PC-3 (cell line): ENCODE results near the gene MAGIX.

Source experiments
- EZH2 ChIP-seq: fragments of 300-600 bp; sonication (generic); IDR thresholded peaks from one replicate; pipeline ENCODE4 v1.6.1; 2017; ENCODE audit warnings: antibody characterized with exemption, mild to moderate bottlenecking, low read length; ENCODE audit not compliant: unreplicated experiment
- EZH2phosphoT487 ChIP-seq: fragments of 300-600 bp; sonication (generic); IDR thresholded peaks from 2 replicates; pipeline ENCODE4 v1.6.1; 2018; ENCODE audit warnings: mild to moderate bottlenecking, antibody characterized with exemption, low read length, borderline replicate concordance
- TF ChIP-seq, protein P1 (sequence below): fragments of 300-600 bp; sonication (generic); conservative IDR thresholded peaks from 2 replicates; pipeline ENCODE4 v1.5.1; 2017; ENCODE audit warnings: antibody characterized with exemption, low read depth, mild to moderate bottlenecking, low read length

- TF ChIP-seq, protein P1, sequence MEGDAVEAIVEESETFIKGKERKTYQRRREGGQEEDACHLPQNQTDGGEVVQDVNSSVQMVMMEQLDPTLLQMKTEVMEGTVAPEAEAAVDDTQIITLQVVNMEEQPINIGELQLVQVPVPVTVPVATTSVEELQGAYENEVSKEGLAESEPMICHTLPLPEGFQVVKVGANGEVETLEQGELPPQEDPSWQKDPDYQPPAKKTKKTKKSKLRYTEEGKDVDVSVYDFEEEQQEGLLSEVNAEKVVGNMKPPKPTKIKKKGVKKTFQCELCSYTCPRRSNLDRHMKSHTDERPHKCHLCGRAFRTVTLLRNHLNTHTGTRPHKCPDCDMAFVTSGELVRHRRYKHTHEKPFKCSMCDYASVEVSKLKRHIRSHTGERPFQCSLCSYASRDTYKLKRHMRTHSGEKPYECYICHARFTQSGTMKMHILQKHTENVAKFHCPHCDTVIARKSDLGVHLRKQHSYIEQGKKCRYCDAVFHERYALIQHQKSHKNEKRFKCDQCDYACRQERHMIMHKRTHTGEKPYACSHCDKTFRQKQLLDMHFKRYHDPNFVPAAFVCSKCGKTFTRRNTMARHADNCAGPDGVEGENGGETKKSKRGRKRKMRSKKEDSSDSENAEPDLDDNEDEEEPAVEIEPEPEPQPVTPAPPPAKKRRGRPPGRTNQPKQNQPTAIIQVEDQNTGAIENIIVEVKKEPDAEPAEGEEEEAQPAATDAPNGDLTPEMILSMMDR = no peak
- TF ChIP-seq EZH2phosphoT487 (no peak), EZH2 (no peak)
Observed at GRCh38 chrX:49204709-49205108, 42.2 kb downstream of the MAGIX start.
